Mammary epithelial cell (primary cell): Measurements from ENCODE around the gene RAD51B.

ENCODE experiments used
- EZH2 ChIP-seq: IDR thresholded peaks from 2 replicates; pipeline ENCODE4 v1.6.1; 2012; ENCODE audit warnings: low read length, inconsistent platforms, borderline replicate concordance
- TF ChIP-seq, protein P1 (sequence below), 2 donors: IDR thresholded peaks in 1 of 2; conservative IDR thresholded peaks in 1 of 2; 2 replicates each; pipeline ENCODE4 v1.5.1; 2011 to 2012; ENCODE audit warnings: inconsistent platforms in 2 of 2, low read length in 2 of 2, mild to moderate bottlenecking in 2 of 2, control low read depth in 1 of 2, low read depth in 1 of 2; ENCODE audit not compliant: insufficient read depth in 1 of 2; ENCODE audit errors: extremely low read depth in 1 of 2

DNA sequence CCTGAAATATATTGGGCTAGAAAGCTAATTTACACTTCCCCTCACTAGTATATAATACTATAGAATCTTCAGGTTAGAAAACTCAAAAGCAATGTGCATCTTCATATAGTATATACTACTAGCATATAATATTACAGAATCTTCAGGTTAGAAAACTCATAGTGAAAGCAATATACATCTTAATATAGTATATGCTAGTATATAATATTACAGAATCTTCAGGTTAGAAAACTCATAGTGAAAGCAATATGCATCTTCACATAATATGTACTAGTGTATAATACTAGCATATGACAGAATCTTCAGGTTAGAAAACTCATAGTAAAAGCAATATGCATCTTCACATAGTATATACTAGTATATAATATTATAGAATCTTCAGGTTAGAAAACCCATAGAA, 643.7 kb downstream of the RAD51B start:
- TF ChIP-seq, protein P1, sequence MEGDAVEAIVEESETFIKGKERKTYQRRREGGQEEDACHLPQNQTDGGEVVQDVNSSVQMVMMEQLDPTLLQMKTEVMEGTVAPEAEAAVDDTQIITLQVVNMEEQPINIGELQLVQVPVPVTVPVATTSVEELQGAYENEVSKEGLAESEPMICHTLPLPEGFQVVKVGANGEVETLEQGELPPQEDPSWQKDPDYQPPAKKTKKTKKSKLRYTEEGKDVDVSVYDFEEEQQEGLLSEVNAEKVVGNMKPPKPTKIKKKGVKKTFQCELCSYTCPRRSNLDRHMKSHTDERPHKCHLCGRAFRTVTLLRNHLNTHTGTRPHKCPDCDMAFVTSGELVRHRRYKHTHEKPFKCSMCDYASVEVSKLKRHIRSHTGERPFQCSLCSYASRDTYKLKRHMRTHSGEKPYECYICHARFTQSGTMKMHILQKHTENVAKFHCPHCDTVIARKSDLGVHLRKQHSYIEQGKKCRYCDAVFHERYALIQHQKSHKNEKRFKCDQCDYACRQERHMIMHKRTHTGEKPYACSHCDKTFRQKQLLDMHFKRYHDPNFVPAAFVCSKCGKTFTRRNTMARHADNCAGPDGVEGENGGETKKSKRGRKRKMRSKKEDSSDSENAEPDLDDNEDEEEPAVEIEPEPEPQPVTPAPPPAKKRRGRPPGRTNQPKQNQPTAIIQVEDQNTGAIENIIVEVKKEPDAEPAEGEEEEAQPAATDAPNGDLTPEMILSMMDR (conservative IDR thresholded peaks at IDR 0.05 in 1 of 2, IDR thresholded peaks at IDR 0.05 in 1 of 2; ENCODE audit: extremely low read depth in 1 of 2, insufficient read depth in 1 of 2, low read depth in 1 of 2, low read length in 2 of 2) = no peak
- TF ChIP-seq EZH2 = no peak
